T-helper 22 cell (primary cell): ENCODE measurements around the gene MTMR8.

Experiments
- DNase-seq: peaks from one replicate; pipeline ENCODE4 v3.0.0-alpha.2; 2020; ENCODE audit warnings: low read depth

MTMR8 gene

DNA sequence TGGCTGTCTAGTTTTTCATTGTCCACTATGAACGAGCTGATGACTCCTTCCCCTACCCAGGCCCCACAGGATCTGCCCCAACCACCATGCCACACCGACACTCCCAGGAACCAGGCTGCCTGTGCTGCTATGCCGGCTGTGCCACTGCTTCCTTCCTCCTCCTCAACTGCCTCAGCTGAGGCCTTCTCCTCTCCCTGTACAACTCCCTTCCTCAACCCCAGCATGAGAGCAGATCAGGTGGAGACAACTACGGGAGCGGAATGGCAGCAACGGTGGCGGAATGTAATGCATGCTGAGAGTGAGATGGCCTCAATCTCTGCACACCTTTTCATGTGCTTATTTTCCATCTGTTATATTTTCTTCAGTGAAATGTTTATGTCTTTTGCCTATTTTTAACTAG, 88.5 kb downstream of the MTMR8 start:
- DNase-seq, result no peak

DNA sequence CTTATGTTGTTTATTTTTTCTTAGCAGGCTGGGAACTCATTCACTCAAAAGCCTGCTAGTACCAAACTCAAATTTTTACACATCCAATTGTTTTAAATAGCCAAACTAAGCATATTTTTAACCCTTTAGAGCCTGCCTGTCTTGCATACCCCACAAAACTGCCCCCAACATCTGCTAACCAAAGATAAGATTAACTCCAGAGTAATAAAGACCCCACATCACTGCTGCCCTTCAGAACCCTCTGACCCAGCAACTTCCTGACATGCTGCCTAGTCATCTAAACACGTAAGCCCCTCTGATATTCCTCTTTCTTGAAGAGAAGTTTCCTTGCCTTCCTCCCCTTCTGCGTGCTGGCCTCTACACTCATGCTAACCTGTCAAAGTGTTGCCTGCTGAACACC, 104.1 kb downstream of the MTMR8 start:
- no peak for DNase-seq

DNA sequence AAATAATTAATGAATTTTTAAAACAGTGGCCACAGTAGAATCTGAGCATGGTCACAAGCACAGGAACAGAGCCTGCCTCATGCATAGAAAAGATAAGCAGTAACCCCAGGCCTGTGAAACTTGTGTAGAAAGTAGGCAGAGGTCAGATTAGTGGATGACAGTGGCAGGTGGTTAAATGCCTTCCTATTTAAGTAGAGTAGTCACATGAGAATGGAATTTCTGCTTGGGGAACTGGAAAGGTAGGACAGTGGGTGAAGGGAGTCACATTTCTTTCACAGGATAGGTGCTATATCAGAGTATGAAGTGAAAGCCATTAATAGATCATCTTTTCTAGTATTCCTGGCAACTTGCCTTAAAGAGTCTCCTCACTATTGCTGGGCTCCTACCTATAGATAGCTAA, 130.0 kb downstream of the MTMR8 start:
- no peak for DNase-seq

DNA sequence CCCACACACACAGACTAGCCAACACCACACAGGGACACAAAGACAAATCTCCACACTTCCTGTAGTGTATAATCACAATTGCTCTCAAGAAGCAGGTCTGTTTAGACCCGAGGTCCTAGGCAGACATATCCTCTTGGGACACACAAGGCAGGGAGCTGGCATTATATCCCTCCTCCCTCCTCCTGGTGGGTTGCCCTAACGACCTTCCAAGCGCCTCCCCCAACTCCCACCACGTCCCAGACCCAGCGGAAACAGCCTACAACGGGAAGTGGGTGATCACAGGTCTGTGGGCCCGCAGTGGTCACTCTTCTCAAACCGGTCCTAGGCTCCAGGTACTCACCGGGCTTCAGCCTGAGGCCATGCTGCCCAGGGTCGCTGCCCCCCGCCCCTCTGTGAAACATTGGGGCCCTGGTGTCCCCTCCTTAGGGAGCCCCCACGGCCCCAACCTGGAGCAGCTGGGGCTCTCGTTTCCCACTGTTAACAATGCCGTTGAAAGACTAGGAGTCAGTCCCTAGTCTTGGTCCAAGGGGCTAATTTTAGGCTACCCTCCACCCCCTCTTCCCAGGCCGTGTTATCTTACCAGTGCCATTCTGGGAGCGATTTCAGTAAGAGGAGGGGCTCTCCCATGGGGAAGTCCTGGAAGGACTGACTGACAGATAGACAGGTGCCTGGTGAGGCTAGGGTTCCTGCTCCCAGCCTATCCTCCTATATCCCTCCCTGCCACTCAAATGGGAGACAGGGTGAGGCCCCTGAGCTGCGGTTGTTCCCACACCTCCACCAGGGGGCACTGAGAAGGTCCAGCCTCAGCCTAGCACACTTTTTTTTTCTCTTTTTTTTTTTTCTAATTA, 164.9 kb downstream of the MTMR8 start, which contains the start of gene ASB12:
ASB12 (minus strand) TSS at position 485 of the 848 bp plus-strand sequence. CDS start 4,957 bp downstream, outside the sequence.
- DNase-seq, result no peak

DNA sequence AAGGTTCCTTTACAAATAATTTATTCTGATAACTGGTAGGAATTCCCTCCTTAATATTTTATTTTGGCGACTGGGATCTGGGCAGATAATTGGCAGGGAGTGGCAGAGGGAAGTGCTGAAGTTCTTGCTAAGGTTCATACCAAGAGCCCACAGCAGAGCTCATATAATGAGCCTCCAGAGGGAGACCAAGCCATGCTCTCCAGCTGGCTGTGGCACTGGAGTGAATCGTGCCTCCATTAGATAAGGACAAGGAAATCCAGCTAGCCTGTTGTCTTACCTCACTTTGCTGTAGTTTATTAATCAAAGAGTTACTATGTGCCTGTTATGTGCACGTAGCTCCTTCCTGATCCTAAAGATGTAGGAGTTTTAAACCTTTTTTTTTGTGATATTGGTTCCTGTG, 166.1 kb downstream of the MTMR8 start:
- DNase-seq, result no peak
